DMS153 (cell line): ENCODE measurements around the gene VEGFA.

Experiments used
- DNase-seq: peaks from one replicate; lab custom pipeline; 2025; lab: John Stamatoyannopoulos, UW

VEGFA gene

DNA sequence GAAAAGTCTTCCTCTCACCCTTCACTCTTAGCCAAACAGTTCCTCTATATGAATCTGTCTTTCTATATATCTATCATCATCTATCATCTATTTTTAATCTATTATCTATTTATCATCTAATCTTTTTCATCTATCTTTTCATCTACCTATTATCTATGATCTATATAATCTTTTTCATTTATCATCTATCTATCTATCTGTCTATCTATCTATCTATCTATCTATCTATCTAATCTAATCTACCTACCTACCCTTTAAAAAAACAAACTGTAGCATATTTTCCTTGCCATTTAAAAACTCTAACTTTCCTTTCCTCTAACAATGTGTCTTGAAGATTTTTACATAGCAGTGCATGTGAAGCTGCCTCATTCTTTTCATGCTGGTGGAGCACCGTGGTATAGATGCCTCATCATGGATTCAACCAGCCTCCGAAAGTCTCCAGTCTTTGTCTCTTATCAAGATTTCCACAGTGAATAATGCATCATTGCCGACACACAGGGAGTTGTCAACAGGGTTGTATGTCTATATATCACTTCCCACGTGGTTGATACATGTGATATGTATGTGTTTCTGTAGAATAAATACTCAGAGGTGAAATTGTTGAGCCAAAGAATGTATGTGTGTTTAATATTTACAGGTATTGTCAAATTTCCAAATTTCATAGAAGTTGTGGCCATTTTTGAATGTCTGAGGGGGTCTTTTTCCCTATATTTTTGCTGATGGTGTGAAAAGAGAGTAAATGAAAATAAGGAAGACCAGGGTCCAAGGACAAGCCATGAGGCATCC lies 51.3 kb downstream of the VEGFA start:
- no peak for DNase-seq

DNA sequence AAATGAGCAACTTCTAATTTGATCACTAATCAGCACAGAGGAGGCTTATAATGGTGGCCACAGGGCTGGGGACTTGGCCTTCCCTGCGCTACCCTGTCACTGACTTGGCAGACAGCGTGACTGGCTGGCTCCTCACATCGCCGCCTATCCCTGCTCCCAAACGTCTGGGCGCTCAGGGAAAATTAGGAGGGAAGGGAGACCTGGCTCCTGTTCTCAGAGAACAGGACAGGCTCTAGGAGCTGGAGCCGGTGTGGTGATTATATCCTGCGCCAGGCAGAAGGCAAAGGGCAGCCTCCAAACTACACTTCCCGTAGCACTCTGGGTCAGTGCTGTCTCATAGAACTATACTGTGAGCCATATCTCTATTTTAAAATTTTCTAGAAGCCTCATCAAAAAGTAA lies 53.4 kb downstream of the VEGFA start:
- no peak for DNase-seq

DNA sequence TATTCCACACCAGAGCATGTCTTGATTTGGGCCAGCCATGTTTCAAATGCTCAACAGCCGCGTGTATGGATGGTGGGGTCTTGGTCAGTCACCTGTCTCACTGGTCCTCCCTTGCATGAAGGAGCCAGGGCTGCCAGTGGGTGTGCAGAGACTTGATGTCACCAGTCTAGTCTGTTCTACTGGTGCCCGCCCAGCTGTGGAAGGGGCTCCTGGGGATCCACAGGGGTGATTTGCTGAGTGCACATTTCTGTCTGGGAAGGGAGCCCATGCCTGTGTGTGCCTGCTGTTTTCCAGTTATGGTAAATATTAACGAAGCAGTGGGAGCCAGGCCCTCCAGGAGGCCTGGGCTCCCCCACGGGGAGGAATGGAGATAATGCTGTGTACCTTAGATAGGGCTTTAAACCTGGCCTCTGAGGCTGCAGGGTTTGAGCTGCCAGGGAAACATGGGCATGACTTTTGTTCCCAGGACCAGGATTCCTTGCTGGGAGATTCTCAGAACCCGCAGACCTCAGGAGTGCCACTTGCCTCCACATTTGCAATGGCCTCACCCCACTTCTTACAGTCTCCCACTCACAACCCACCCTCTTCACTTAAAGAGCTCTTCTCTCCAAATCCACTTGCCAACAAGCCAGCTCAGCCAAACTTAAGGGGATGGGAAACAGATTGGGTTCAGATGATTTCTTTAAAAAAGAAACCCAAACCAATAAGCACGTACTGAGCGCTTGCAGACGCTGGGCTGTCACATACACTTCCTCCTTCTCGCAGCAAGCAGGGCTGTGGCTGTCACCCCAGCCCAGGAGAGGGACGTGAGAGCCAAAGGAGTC lies 54.1 kb downstream of the VEGFA start:
- no peak for DNase-seq

DNA sequence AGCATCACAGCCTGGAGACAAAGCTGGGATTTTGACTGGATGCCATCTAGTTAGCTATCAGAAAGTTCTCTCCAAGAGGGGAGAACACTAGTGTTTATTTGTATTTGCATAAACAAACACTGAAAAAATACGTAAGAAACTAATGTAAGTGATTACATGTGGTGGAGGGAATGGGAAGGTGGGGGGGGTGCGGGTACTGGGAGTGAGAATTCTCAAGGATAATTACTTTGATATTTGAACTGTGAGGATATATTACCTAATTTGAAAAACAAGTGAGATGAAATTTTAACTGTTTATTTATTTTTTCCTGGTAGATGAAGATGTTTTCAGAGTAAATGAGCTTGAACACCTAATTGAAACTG lies 54.7 kb downstream of the VEGFA start:
- no peak for DNase-seq

DNA sequence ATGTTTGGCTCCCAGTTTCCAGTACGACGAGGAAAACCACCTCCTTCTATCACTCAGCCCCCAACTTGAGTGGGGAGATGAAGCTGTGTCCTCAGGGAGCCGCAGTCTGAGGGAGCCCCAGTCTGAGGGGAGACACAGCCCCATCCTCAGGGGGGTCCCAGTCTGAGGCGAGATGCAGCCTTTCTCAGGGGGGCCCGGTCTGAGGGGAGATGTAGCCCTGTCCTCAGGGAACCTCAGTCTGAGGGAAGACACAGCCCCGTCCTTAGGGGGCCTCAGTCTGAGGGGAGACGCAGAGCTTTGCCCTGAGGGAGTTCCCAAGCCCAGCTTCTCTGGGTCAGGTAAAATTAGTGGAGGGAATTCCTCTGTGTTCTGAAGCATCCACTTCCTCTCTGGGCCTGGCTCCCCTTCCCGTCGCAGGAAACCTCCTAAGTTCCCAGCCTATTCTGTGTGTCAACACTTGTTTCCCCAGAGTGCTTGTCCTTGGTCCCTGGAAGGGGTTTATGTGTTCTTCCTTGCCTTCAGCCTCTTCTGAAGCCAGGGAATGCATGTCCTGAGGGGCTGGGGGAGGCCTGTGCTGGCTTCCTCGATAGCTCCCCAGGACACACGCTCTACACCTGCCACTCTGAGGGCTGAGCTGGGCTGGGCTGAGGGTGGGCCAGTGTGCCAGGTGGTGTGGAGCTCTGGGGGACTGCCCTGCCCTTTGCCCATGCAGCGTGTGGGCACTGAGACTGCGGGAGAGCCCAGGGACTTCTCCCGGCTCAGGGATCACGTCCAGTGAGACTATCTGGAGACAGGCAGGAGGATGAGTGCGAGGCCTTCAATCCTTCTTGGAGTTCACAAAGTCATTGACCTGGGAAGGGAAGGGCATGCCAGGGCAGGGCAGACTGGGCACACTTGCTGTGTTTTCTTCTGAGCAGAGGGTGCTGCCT lies 55.4 kb downstream of the VEGFA start:
- DNase-seq, result no peak

DNA sequence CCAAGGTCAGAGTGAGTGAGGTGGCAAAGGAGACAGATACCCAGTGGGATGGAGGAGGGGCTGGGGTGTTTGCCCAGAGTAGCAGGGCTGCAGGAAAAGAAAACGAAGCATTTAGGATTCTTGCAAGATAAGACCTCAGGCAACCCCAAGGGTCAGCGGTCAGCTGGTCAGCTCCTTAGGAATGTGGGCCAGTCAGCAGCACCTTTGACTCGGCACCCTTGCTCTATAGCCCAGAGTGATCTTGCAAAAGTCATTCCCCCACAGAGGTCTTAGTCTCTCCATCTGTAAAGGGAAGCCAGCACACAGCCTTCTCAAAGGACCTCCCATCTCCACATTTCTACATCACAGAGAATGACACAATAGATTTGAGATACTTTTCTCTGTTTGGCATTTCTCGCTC lies 56.7 kb downstream of the VEGFA start:
- DNase-seq, result no peak

DNA sequence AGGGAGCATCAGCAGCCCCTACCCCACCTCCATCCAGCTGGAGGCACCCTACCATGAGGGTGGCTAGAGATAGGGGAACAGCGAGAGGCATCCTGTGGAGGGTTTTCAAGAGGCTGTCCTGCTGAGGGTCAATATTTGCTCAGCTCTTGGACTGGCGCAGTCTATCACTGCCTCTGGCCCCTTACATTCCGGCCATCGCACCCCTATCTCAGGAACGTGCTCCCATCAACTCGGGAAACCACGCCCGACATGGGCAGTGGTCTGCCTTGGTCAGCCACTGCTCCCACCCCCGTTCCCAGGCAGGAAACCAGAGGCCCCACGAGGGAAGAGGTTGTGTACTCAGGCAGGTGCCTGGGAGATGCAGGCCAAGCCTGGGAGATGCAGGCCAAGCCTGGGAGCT lies 57.9 kb downstream of the VEGFA start:
- DNase-seq, result no peak

DNA sequence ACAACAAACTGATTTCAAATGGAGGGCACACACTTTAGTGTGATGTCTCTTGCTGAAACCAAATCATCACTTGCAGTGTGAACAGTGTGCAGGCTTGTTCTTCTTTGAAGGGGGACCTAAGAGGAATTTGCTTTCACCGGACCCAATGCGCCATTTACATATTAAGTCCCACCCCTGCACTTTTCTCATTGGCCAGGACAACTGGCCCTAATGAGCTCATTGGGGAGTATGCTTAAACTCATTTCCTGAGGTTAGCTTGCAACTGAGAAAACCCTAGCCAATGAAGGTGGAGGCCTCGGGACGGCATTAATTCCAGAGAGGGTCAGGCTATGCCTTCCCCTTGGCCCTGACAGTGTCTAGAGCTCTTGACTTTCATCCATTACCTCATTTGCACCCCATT lies 58.7 kb downstream of the VEGFA start:
- DNase-seq, result no peak

DNA sequence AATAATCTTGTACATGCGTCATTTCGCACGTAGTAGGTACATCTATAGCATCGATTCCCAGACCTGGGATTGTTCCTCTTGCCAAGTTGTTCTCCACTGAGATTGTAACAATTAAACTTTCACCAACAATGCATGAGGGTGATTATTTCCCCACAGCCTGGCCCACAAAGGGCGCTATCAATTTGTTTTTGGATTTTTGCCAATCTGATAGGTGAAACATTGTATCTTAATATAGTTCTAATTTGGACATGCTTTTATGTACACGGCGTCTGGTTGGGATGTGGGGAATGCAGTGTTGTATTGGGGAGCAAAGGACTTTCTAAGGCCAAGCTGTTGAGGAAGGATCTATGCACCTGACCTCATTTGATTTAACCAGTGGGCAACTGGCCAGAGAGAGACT lies 59.5 kb downstream of the VEGFA start:
- DNase-seq, result no peak

DNA sequence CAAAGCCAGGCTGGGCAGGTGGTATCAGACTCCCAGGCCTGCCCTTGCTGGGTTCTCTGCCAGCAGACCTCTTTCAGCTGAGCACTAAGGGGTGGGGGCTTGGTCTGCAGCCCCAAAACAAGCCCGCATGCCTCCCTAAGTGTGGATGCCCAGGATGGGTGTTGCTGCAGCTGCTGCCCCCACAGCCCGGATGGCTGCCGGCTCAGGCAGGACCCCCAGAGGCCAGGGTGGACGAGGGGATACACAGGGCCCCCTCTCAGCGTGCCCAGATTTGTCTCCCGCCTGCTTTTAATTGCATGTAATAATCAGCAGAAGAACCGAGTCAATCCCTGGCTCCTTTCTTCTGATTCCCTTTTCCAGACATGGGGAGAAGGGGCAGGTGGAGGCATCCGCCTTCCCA lies 60.8 kb downstream of the VEGFA start:
- no peak for DNase-seq

DNA sequence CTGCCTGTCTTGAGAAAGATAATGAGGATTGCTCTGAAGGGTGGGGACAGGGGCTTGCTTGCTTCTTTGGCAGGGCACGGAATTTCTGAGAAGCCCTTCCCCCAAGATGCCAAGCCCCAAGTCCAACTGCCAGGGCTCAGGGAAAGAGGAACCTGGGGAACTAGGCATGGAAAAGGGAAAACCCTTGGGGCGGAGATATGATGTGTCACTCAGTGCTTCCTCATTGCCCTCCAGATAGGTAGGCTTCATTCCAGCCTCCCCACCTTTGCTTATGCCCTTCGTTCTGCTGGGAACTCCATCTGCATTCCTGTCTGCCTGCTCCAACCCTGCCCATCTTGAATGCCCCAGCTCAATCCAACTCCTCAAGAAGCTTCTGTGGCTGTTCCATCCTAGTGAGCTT lies 61.2 kb downstream of the VEGFA start:
- no peak for DNase-seq

DNA sequence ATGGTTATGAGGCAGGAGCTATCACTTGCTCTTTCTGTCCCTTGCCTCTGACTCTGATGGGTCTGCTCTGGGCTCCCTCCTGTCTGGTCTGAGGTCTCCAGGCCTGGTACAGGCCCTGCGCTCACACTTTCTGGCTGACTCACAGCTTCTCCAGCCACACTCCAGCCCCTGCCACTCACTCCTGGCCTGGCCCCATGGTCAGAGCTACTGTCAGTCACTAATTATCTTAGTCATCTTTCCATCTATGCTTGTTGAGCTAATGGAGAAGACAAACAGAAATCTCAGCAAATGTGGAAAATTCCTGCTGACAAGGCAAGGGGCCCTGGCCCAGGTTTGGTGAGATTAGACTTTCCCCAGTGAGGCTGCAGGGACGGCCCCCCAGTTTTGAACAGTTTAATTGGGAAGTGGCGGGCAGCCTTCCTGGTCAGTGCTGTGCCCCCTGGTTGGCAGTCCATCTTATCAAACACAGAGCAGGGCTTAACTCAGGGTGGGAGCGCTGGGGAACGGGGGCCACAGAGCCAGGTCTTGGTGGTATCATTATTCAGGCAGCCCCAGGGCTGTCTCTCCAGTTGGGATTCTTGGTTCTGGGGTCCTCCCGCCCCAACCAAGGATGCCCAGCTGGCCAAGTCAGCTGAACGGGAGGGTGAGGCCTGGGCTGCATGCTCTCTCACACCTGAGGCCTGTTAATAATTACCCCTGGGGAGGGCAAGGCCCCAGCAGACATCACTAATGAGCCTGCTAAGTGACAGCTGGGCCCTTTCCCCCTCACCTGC lies 63.4 kb downstream of the VEGFA start:
- DNase-seq, result no peak

DNA sequence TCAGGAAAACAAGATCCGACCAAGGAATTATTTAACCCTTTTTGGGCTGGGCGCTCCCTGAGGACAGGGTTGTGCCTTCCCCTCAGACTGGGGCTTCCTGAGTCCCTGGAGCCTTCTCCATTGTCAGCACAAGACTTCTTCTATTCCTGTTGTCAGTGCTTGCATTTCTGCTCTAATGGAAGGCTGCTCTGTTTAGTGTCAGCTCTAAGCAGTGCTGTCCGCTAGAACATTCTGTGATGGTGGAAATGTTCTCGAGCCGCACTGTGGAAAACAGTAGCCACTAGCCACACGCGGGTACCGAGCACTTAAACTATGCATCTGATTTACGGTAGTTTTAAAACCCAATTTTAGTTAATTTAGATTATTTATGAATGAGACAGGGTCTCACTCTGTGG lies 64.0 kb downstream of the VEGFA start:
- no peak for DNase-seq

DNA sequence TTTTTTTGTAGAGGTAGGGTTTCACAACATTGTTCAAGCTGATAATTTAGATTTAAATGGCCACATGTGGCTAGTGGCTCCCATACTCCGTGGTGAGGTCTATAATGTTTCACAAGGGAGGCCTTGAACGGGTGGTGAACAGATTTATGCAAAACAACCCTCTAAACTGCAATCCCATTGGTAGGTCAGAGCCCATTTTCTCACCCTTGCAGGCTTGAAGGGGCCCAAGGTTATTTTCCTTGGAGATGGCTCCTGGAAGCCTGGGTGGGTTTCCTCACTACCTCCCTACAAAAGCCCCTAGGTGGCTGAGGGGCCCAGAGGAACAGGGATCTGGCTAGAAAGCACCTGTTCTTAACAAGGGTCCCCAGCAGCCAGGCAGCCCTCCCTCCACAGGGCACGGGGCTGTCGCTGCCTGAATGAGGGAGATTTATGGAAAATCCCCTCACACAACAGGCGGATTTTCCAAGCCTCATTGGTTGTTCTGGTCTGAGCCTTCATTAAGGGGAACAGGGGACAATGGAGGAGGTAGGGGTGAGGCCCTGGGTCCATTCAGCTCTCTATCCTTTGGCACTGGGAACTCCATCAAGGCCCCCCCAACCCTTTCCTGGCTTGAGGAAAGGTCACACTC lies 64.6 kb downstream of the VEGFA start:
- no peak for DNase-seq

DNA sequence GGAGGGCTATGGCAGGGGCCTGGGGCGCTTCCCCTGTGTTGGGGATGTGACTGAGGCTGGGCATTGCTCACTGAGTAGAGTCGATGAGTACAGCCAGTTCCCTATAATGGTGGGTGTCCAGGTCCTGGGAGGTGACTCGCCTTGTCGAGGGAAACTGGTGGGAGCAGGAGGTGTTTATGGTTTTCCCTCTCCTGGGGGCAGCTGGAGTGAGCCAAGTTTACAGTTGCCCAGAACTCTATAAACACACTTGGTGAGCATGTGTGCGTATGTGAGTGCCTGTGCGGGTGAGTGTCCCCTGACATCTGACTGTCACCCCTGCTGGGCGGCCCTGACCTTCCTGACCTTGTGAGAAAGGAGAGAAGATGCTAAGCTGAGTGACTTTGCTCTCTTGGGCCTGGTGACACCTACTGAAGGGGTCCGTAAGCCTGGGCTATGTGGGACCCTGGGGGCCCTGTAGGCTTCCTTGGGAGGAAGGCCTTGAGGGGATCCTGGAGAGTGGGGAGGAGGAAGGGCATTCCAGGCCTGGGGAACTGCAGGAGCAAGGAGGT lies 65.9 kb downstream of the VEGFA start:
- no peak for DNase-seq
